Sigmoid colon (tissue), 4 donors: ENCODE results near the gene MYCBPAP.

Experiments
- CTCF ChIP-seq, 4 experiments: fragments of 450-650 bp in 3 of 4; fragments of 200-600 bp in 1 of 4; IDR thresholded peaks; one replicate each; pipeline ENCODE4 v1.5.1; 2016 to 2019; ENCODE audit warnings: antibody characterized with exemption in 4 of 4, mild to moderate bottlenecking in 3 of 4, moderate library complexity in 2 of 4
- EP300 ChIP-seq, 4 donors: sonication (generic); formaldehyde crosslinking; IDR thresholded peaks; one replicate each; pipeline ENCODE4 v1.6.1; 2017; ENCODE audit warnings: antibody characterized with exemption in 4 of 4
- POLR2A ChIP-seq, 2 donors: fragments of 450-650 bp; IDR thresholded peaks; one replicate each; pipeline ENCODE4 v1.6.1; 2016; ENCODE audit warnings: antibody characterized with exemption in 2 of 2, mild to moderate bottlenecking in 2 of 2, moderate library complexity in 2 of 2

- TF ChIP-seq CTCF (IDR thresholded peaks at IDR 0.05) = no peak
- TF ChIP-seq POLR2A (IDR thresholded peaks at IDR 0.05) = no peak
- TF ChIP-seq EP300 (IDR thresholded peaks at IDR 0.05) = no peak
These were observed 7.2 kb upstream of the MYCBPAP start for GRCh38 chr17:50501054-50501453.
